Measurements from ENCODE around the gene ARCN1.

Gene ARCN1

GRCh38 chr11:118643142-118643994 is 71.2 kb downstream of the ARCN1 start:
- DNase-seq, result no peak

- DNase-seq, result no peak
Measured at GRCh38 chr11:118643995-118644345, 71.8 kb downstream of the ARCN1 start.

- DNase-seq, result no peak
Measured at GRCh38 chr11:118644496-118644895, 72.3 kb downstream of the ARCN1 start.

GRCh38 chr11:118645066-118645715 is 73.0 kb downstream of the ARCN1 start:
- DNase-seq, result no peak

GRCh38 chr11:118646393-118646792 is 74.2 kb downstream of the ARCN1 start:
- no peak for DNase-seq

GRCh38 chr11:118648291-118648690 is 76.1 kb downstream of the ARCN1 start:
- DNase-seq, result no peak

GRCh38 chr11:118649941-118650340 is 77.7 kb downstream of the ARCN1 start:
- no peak for DNase-seq

GRCh38 chr11:118650366-118650765 is 78.2 kb downstream of the ARCN1 start:
- DNase-seq, result no peak

GRCh38 chr11:118651820-118652219 is 79.6 kb downstream of the ARCN1 start:
- no peak for DNase-seq
